HepG2 (cell line): ENCODE measurements around the gene WWC2. TPM values are rescaled to one million over a fixed set of nuclear protein-coding genes. Genes with fewer than 3 reads are reported as not detected.

Experiments
- ARHGAP35 ChIP-seq: sonication (generic); formaldehyde crosslinking; IDR thresholded peaks from 2 replicates; pipeline ENCODE4 v1.9.0; 2022; ENCODE audit warnings: mild to moderate bottlenecking, inconsistent platforms, moderate library complexity, missing genetic modification reagents, borderline replicate concordance
- ARNT ChIP-seq: fragments of 450-650 bp; IDR thresholded peaks from 2 replicates; pipeline ENCODE4 v1.6.1; 2017
- ATF4 ChIP-seq, 2 experiments: fragments of 450-650 bp in 1 of 2; sonication (generic) in 1 of 2; formaldehyde crosslinking; IDR thresholded peaks; 2 replicates each; pipeline versions ENCODE4 v1.5.0 to v1.8.0; 2020 to 2022; ENCODE audit warnings: mild to moderate bottlenecking in 1 of 2, missing genetic modification reagents in 1 of 2
- CREB3 ChIP-seq: sonication (generic); formaldehyde crosslinking; IDR thresholded peaks from 2 replicates; pipeline ENCODE4 v1.5.0; 2020; ENCODE audit warnings: missing genetic modification reagents
- ELK4 ChIP-seq: sonication (generic); formaldehyde crosslinking; IDR thresholded peaks from 2 replicates; pipeline ENCODE4 v1.9.0; 2021; ENCODE audit warnings: missing genetic modification reagents, borderline replicate concordance
- FOXA3 ChIP-seq: IDR thresholded peaks from 2 replicates; pipeline ENCODE4 v1.6.1; 2016; ENCODE audit warnings: missing genetic modification reagents, missing compliant biosample characterization
- HBP1 ChIP-seq: IDR thresholded peaks from 2 replicates; pipeline ENCODE4 v1.6.1; 2016; ENCODE audit warnings: low read depth, control low read depth
- HOXA3 ChIP-seq: sonication (generic); formaldehyde crosslinking; IDR thresholded peaks from 2 replicates; pipeline ENCODE4 v1.5.0; 2020; ENCODE audit warnings: missing genetic modification reagents
- IRX3 ChIP-seq: sonication (generic); formaldehyde crosslinking; IDR thresholded peaks from 2 replicates; pipeline ENCODE4 v1.8.1; 2023; ENCODE audit warnings: mild to moderate bottlenecking, low read depth, missing genetic modification reagents, borderline replicate concordance
- NR3C1 ChIP-seq: sonication (generic); formaldehyde crosslinking; IDR thresholded peaks from 2 replicates; pipeline ENCODE4 v1.4.0; 2020; ENCODE audit warnings: missing genetic modification reagents
- PAXIP1 ChIP-seq: sonication (generic); formaldehyde crosslinking; conservative IDR thresholded peaks from 2 replicates; pipeline ENCODE4 v1.4.0; 2020; ENCODE audit warnings: mild to moderate bottlenecking, missing genetic modification reagents, moderate library complexity
- PCBP1 ChIP-seq: fragments of 200-400 bp; formaldehyde crosslinking; IDR thresholded peaks from 2 replicates; pipeline ENCODE4 v1.6.1; 2017; ENCODE audit warnings: mild to moderate bottlenecking, low read depth, low read length, borderline replicate concordance
- POLR2A ChIP-seq, 2 experiments: IDR thresholded peaks; 2 replicates each; pipeline ENCODE4 v1.6.1; 2011; ENCODE audit warnings: low read depth in 2 of 2, low read length in 2 of 2, mild to moderate bottlenecking in 1 of 2, moderate library complexity in 1 of 2; ENCODE audit not compliant: insufficient read depth in 1 of 2
- ZBTB34 ChIP-seq: sonication (generic); formaldehyde crosslinking; IDR thresholded peaks from 2 replicates; pipeline ENCODE4 v1.8.0; 2022; ENCODE audit warnings: mild to moderate bottlenecking, missing genetic modification reagents
- ZNF224 ChIP-seq: sonication (generic); formaldehyde crosslinking; IDR thresholded peaks from 2 replicates; pipeline ENCODE4 v1.5.0; 2020; ENCODE audit warnings: mild to moderate bottlenecking, missing genetic modification reagents
- ZNF746 ChIP-seq: sonication (generic); formaldehyde crosslinking; IDR thresholded peaks from 2 replicates; pipeline ENCODE4 v1.8.0; 2022; ENCODE audit warnings: mild to moderate bottlenecking, missing genetic modification reagents
- ZNF773 ChIP-seq: sonication (generic); formaldehyde crosslinking; IDR thresholded peaks from 2 replicates; pipeline ENCODE4 v1.4.0; 2020; ENCODE audit warnings: missing genetic modification reagents, borderline replicate concordance
- polyA plus RNA-seq, 8 experiments: library from polyadenylated mRNA; depleted of rRNA in 3 of 8; stranded (reverse) in 7 of 8; unstranded in 1 of 8; fragments of >200 nt; fragmentation: Illumina TruSeq in 4 of 8; extraction: Trizol in 4 of 8; gene quantifications; 2 replicates each; pipeline versions ENCODE4 v1.2.1 to v1.2.3, GENCODE V29; 2011 to 2016; ENCODE audit warnings: low read depth in 4 of 8, missing spikeins in 1 of 8, mixed read lengths in 1 of 8; ENCODE audit not compliant: insufficient read depth in 1 of 8
- total RNA-seq, 5 experiments: library from RNA; depleted of rRNA; stranded (reverse); fragments of >200 nt; fragmentation: Illumina TruSeq; extraction: Trizol; gene quantifications; 2 replicates each; pipeline ENCODE4 v1.2.3, GENCODE V29; 2016; ENCODE audit warnings: low read depth in 1 of 5

The WWC2 gene
- total and polyA plus RNA-seq, 2 of the 13 experiments (the other 11 are each of a cell fraction or from before 2014, with no cell fraction given), result 40.0 to 50.1 TPM

- no peak for TF ChIP-seq ELK4 (CRISPR knock-in tag)
- no peak for TF ChIP-seq ARHGAP35 (CRISPR knock-in tag)
- TF ChIP-seq ZBTB34 (CRISPR knock-in tag), result no peak
- no peak for TF ChIP-seq CREB3 (CRISPR knock-in tag)
- TF ChIP-seq FOXA3 (CRISPR knock-in tag), result peak; percentile 49
- TF ChIP-seq ZNF224 (CRISPR knock-in tag), result no peak
- peak; percentile 41; the same call in 1 of the 2 replicates for TF ChIP-seq HOXA3 (CRISPR knock-in tag)
- TF ChIP-seq PCBP1, result no peak
- no peak for TF ChIP-seq NR3C1 (CRISPR knock-in tag)
- no peak for TF ChIP-seq IRX3 (CRISPR knock-in tag)
- TF ChIP-seq ZNF773 (CRISPR knock-in tag), result no peak
- no peak for TF ChIP-seq POLR2A (IDR thresholded peaks at IDR 0.05; ENCODE audit: insufficient read depth in 1 of 2, low read depth in 2 of 2, low read length in 2 of 2)
- peak; percentile 89; the same call in 1 of the 2 replicates for TF ChIP-seq HBP1 (CRISPR knock-in tag)
- no peak for TF ChIP-seq ZNF746 (CRISPR knock-in tag)
- peak in 1 of 2 experiments; percentile 87; a peak in 2 of 4 replicates for TF ChIP-seq ATF4 (CRISPR knock-in tag; IDR thresholded peaks at IDR 0.05)
- peak; percentile 65 for TF ChIP-seq PAXIP1
- TF ChIP-seq ARNT, result no peak
Measured at GRCh38 chr4:183182873-183183725, 84.0 kb downstream of the WWC2 start (continued).
